GM10248 (cell line): ENCODE data around the gene HP1BP3.

Source experiments
- CTCF ChIA-PET: fragments of 300-600 bp; sonication (Branson Sonifier 250); formaldehyde crosslinking; extraction: SDS; loops from one replicate; lab custom pipeline; 2021; ENCODE audit warnings: antibody characterized with exemption; lab: Yijun Ruan, JAX
- POLR2A ChIA-PET: fragments of 350-650 bp; sonication (Branson Sonifier 250); formaldehyde crosslinking; extraction: SDS; loops from one replicate; lab custom pipeline; 2020; ENCODE audit warnings: antibody characterized with exemption; lab: Yijun Ruan, JAX
- DNase-seq: peaks from one replicate; pipeline ENCODE4 v3.0.0; 2012; ENCODE audit errors: extremely low spot score
- CTCF ChIP-seq: IDR thresholded peaks from 2 replicates; pipeline ENCODE4 v1.5.1; 2012; ENCODE audit warnings: mild to moderate bottlenecking, low read depth; ENCODE audit errors: extremely low read depth, missing control alignments, control extremely low read depth

The HP1BP3 gene

GRCh38 chr1:20785907-20786252 is 1.2 kb downstream of the HP1BP3 start:
- TF ChIP-seq CTCF = no peak
- DNase-seq = peak; percentile 15
- ChIA-PET CTCF (interaction anchor here (0.9 to 3.7 kb wide), 6 partner anchors 12 to 409 kb away, joined by 3 to 13 read pairs (median 4); no protein-coding TSS in a partner anchor), POLR2A (interaction anchor here (0.5 to 1.6 kb wide), 3 partner anchors 11 to 224 kb away, joined by 3 to 5 read pairs (median 5); partner anchors contain the start of gene SH2D5)

DNA sequence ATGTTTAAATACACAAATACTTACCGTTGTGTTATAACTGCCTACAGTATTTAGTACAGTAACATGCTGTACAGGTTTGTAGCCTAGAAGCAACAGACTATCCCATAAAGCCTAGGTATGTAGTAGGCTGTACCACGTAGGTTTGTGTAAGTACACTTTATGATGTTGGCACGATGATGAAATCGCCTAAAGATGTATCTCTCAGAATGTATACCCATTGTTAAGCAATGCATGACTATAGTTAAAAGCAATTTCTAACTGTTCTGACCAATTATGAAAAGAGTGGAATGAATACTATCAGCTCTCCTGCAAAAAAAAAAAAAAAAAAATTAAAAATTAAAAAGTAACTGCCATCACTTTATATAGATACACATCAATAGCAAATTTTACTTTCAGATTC is 11.4 kb downstream of the HP1BP3 start:
- DNase-seq = no peak
- POLR2A ChIA-PET = no interaction called here
- CTCF ChIA-PET = no interaction called here
- no peak for TF ChIP-seq CTCF

DNA sequence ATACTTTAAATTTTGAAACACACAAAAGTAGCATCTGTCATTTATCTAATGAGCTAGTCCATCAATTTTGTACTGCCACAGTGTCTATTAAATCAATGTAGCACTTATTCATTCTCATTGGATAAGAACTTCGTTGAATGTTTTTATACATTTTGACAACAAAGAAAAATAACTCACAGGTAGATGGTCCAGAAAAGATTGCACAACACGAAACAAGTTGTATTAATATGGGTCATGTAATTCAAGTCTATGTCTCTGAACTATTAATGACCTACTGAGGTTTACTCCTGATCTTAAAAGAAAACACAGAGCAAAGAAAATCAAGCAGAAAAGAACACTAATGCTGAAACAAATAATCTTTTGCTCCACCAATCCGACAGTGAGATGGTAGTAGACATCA is 15.3 kb downstream of the HP1BP3 start:
- TF ChIP-seq CTCF = no peak
- ChIA-PET CTCF (interaction anchor here (1.0 kb wide), 1 partner anchor 12 kb away, joined by 3 read pairs; no protein-coding TSS in a partner anchor), POLR2A (no interaction called here)
- no peak for DNase-seq

DNA sequence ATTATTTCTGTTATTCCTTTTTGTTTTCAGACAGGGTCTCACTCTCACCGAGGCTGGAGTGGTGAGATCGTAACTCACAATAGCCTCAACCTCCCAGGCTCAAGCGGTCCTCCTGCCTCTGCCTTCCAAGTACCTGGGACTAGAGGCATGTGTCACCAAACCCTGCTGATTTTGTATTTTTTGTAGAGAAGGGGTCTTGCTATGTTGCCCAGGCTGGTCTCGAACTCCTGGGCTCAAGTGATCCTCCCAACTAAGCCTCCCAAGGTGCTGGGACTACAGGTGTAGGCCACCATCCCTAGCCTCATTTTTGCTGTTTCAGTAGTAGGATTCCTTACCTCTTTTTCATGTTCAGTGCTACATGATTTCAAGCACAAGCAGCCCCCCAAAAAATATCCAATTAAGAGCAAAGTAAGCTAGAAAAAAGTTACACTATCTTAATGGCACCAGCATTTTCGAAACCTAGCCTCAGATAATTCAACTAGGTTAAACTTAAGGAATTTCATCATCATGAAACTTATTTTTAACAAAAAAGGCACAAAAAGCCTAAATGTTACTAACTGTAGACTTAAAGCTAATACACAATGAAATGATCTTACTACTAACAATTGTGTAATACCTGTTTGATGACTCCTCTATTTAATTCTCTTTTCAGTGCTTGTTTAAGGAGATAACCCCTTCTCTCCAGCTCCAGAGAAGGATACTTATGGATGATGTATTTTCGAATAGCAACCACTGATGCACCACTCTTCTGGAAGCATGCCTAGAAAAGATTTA is 16.6 kb downstream of the HP1BP3 start:
- no peak for DNase-seq
- ChIA-PET POLR2A (no interaction called here), CTCF (interaction anchor here (1.0 to 1.4 kb wide), 2 partner anchors 9 to 11 kb away, joined by 3 to 4 read pairs; no protein-coding TSS in a partner anchor)
- no peak for TF ChIP-seq CTCF

- CTCF ChIA-PET = interaction anchor here (1.0 kb wide), 1 partner anchor 11 kb away, joined by 3 read pairs; no protein-coding TSS in a partner anchor
- POLR2A ChIA-PET = no interaction called here
- no peak for DNase-seq
- no peak for TF ChIP-seq CTCF
Measured at GRCh38 chr1:20767271-20767670, 19.8 kb downstream of the HP1BP3 start.

DNA sequence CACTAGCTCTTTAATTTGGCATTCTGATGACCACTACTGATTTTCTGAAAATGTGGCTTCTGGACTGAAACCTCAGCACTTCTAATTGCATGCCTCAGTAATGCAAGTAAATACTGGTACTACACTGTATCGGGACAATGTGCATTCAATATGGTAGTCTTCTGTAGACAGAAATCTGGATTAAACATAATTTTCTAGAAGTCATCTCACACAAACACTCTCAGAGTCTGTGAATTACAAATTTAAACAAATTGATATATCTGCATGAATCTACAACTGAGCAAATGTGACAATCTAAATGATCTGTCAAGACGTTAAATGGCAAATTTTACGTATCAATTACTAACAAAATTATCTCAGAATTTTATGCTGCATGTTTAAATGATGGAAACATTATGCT is 23.7 kb downstream of the HP1BP3 start:
- CTCF ChIA-PET = no interaction called here
- no peak for DNase-seq
- POLR2A ChIA-PET = no interaction called here
- no peak for TF ChIP-seq CTCF
